T1000 (cell line): Measurements from ENCODE around the gene CLEC18C.
"Not testable (repeated sequence)": the region's sequence is repeated elsewhere in the genome, so short reads cannot be mapped to it uniquely, and the experiment has no call there.

Experiments used
- DNase-seq: peaks from one replicate; lab custom pipeline; 2025; ENCODE audit warnings: mixed read lengths; lab: John Stamatoyannopoulos, UW

The CLEC18C gene

GRCh38 chr16:70159355-70160348, 13.9 kb upstream of the CLEC18C start:
- DNase-seq: no peak

GRCh38 chr16:70160388-70160787, 13.2 kb upstream of the CLEC18C start:
- no peak for DNase-seq

- no peak for DNase-seq
Observed at GRCh38 chr16:70160821-70161220, 12.8 kb upstream of the CLEC18C start.

- no peak for DNase-seq
Observed at GRCh38 chr16:70161350-70161749, 12.2 kb upstream of the CLEC18C start.

GRCh38 chr16:70162041-70162451, 11.5 kb upstream of the CLEC18C start:
- no peak for DNase-seq

- no peak for DNase-seq
Observed at GRCh38 chr16:70163596-70163995, 10.0 kb upstream of the CLEC18C start.

- not testable (repeated sequence) for DNase-seq
Observed at GRCh38 chr16:70166688-70167087, 6.9 kb upstream of the CLEC18C start.

GRCh38 chr16:70173916-70174315, 329 bp downstream of the CLEC18C start:
- DNase-seq: not testable (repeated sequence)

GRCh38 chr16:70174387-70174932, 873 bp downstream of the CLEC18C start:
- DNase-seq: not testable (repeated sequence)

- DNase-seq: not testable (repeated sequence)
Observed at GRCh38 chr16:70187858-70188607, 14.4 kb downstream of the CLEC18C start.

- not testable (repeated sequence) for DNase-seq
Observed at GRCh38 chr16:70188608-70188915, 15.0 kb downstream of the CLEC18C start.

- not testable (repeated sequence) for DNase-seq
Observed at GRCh38 chr16:70190574-70190973, 17.0 kb downstream of the CLEC18C start.

- DNase-seq: not testable (repeated sequence)
Observed at GRCh38 chr16:70196683-70197300, 23.2 kb downstream of the CLEC18C start.

GRCh38 chr16:70197611-70198010, 24.0 kb downstream of the CLEC18C start:
- DNase-seq: not testable (repeated sequence)

GRCh38 chr16:70198230-70198629, 24.6 kb downstream of the CLEC18C start:
- DNase-seq: not testable (repeated sequence)

- not testable (repeated sequence) for DNase-seq
Observed at GRCh38 chr16:70198666-70199065, 25.1 kb downstream of the CLEC18C start.

GRCh38 chr16:70199170-70199569, 25.6 kb downstream of the CLEC18C start:
- DNase-seq: not testable (repeated sequence)

GRCh38 chr16:70200063-70200462, 26.5 kb downstream of the CLEC18C start:
- not testable (repeated sequence) for DNase-seq

- not testable (repeated sequence) for DNase-seq
Observed at GRCh38 chr16:70203508-70203907, 29.9 kb downstream of the CLEC18C start.

- DNase-seq: not testable (repeated sequence)
Observed at GRCh38 chr16:70204010-70204409, 30.4 kb downstream of the CLEC18C start.

- not testable (repeated sequence) for DNase-seq
Observed at GRCh38 chr16:70204668-70205405, 31.2 kb downstream of the CLEC18C start.
